ENCODE results near the gene CPAMD8.
"Not testable (repeated sequence)": the region's sequence is repeated elsewhere in the genome, so short reads cannot be mapped to it uniquely, and the experiment has no call there.

GRCh38 chr19:16940063-16940462 lies 86.5 kb downstream of the CPAMD8 start:
- TF ChIP-seq CTCF, POLR2A (IDR thresholded peaks at IDR 0.05): not testable (repeated sequence)
